Adrenal gland (tissue), 5 donors: ENCODE results near the gene RAI2.

Experiments
- POLR2A ChIP-seq, 2 donors: fragments of 450-650 bp; IDR thresholded peaks; one replicate each; pipeline ENCODE4 v1.6.1; 2017; ENCODE audit warnings: antibody characterized with exemption in 2 of 2, mild to moderate bottlenecking in 2 of 2, moderate library complexity in 1 of 2
- TF ChIP-seq, protein P1 (sequence below), 6 experiments: fragments of 450-650 bp in 4 of 6; fragments of 200-600 bp in 2 of 6; sonication (generic) in 1 of 6; IDR thresholded peaks; 1 replicate in 5 of 6; 2 replicates in 1 of 6; pipeline versions ENCODE4 v1.5.1 to v1.8.0; 2016 to 2021; ENCODE audit warnings: antibody characterized with exemption in 6 of 6, mild to moderate bottlenecking in 2 of 6, moderate library complexity in 1 of 6
- donor health status: DM: no; HTN: no; CAD: no.

DNA sequence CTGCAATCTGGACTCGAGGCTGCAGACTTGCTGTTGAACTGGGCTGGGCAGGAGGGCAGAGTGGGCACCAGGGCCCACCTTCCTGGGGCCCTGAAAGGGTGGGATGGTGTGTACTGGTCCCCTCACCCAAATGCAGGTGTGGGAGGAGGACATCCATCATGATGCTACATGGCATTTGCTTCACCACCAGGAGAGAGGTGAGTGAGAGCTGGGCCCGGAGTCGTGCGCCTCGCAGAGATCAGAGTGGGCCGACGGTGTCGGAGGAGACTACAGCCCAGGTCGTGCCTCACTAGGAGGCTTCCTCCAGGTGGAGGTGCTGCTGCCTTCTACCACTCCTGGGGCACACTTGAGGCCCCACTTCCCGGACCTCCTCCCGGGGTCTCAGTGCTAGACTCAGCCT is 73.5 kb downstream of the RAI2 start:
- TF ChIP-seq, protein P1, sequence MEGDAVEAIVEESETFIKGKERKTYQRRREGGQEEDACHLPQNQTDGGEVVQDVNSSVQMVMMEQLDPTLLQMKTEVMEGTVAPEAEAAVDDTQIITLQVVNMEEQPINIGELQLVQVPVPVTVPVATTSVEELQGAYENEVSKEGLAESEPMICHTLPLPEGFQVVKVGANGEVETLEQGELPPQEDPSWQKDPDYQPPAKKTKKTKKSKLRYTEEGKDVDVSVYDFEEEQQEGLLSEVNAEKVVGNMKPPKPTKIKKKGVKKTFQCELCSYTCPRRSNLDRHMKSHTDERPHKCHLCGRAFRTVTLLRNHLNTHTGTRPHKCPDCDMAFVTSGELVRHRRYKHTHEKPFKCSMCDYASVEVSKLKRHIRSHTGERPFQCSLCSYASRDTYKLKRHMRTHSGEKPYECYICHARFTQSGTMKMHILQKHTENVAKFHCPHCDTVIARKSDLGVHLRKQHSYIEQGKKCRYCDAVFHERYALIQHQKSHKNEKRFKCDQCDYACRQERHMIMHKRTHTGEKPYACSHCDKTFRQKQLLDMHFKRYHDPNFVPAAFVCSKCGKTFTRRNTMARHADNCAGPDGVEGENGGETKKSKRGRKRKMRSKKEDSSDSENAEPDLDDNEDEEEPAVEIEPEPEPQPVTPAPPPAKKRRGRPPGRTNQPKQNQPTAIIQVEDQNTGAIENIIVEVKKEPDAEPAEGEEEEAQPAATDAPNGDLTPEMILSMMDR (IDR thresholded peaks at IDR 0.05) = no peak
- no peak for TF ChIP-seq POLR2A (IDR thresholded peaks at IDR 0.05)
